Neural progenitor cell (in vitro differentiated cells): Measurements from ENCODE around the gene CYP26B1.

Experiments used
- CTCF ChIP-seq: fragments of 200-600 bp; sonication (generic); IDR thresholded peaks from 2 replicates; pipeline ENCODE4 v1.5.1; 2017; ENCODE audit warnings: antibody characterized with exemption, mild to moderate bottlenecking
- EZH2 ChIP-seq: fragments of 200-600 bp; sonication (generic); IDR thresholded peaks from 2 replicates; pipeline ENCODE4 v1.6.1; 2017; ENCODE audit warnings: antibody characterized with exemption, mild to moderate bottlenecking, moderate library complexity
- EZH2phosphoT487 ChIP-seq: fragments of 200-600 bp; sonication (generic); IDR thresholded peaks from 2 replicates; pipeline ENCODE4 v1.6.1; 2017; ENCODE audit warnings: antibody characterized with exemption

- TF ChIP-seq CTCF (no peak), EZH2phosphoT487 (no peak), EZH2 (no peak)
Measured at GRCh38 chr2:72135921-72136320, 11.7 kb downstream of the CYP26B1 start.
